HepG2 (cell line): ENCODE measurements around the gene INO80E. TPM values are rescaled to one million over a fixed set of nuclear protein-coding genes. Genes with fewer than 3 reads are reported as not detected.

Experiments
- ARID4A ChIP-seq: sonication (generic); formaldehyde crosslinking; IDR thresholded peaks from 2 replicates; pipeline ENCODE4 v1.5.0; 2020; ENCODE audit warnings: mild to moderate bottlenecking, missing genetic modification reagents, borderline replicate concordance
- ARID5B ChIP-seq: IDR thresholded peaks from 2 replicates; pipeline ENCODE4 v1.4.0; 2020; ENCODE audit warnings: mild to moderate bottlenecking, missing genetic modification reagents
- CHD4 ChIP-seq: fragments of 200-600 bp; sonication (generic); IDR thresholded peaks from 2 replicates; pipeline ENCODE4 v1.7.0; 2017; ENCODE audit warnings: mild to moderate bottlenecking, low read length, borderline replicate concordance
- FOXO1 ChIP-seq: sonication (generic); formaldehyde crosslinking; IDR thresholded peaks from 2 replicates; pipeline ENCODE4 v1.4.0; 2020; ENCODE audit warnings: missing genetic modification reagents
- HNF1B ChIP-seq: sonication (generic); formaldehyde crosslinking; IDR thresholded peaks from 2 replicates; pipeline ENCODE4 v1.5.1; 2020; ENCODE audit warnings: mild to moderate bottlenecking, moderate library complexity, missing genetic modification reagents
- IRF2 ChIP-seq: IDR thresholded peaks from 2 replicates; pipeline ENCODE4 v1.6.1; 2018; ENCODE audit warnings: missing genetic modification reagents, missing compliant biosample characterization
- IRF9 ChIP-seq: sonication (generic); formaldehyde crosslinking; IDR thresholded peaks from 2 replicates; pipeline ENCODE4 v1.8.0; 2022; ENCODE audit warnings: missing genetic modification reagents, mild to moderate bottlenecking, borderline replicate concordance
- NFE2L1 ChIP-seq: sonication (generic); formaldehyde crosslinking; IDR thresholded peaks from 2 replicates; pipeline ENCODE4 v1.4.0; 2020; ENCODE audit warnings: missing genetic modification reagents, mild to moderate bottlenecking, borderline replicate concordance
- PTBP1 ChIP-seq: fragments of 200-400 bp; formaldehyde crosslinking; IDR thresholded peaks from 2 replicates; pipeline ENCODE4 v1.6.1; 2018; ENCODE audit warnings: low read length, low read depth; ENCODE audit not compliant: poor library complexity, severe bottlenecking
- SALL2 ChIP-seq: sonication (generic); formaldehyde crosslinking; IDR thresholded peaks from 2 replicates; pipeline ENCODE4 v1.8.1; 2023; ENCODE audit warnings: mild to moderate bottlenecking, missing genetic modification reagents, inconsistent platforms
- ZBTB39 ChIP-seq: sonication (generic); formaldehyde crosslinking; IDR thresholded peaks from 2 replicates; pipeline ENCODE4 v1.5.0; 2020; ENCODE audit warnings: missing genetic modification reagents
- ZNF232 ChIP-seq: sonication (generic); formaldehyde crosslinking; IDR thresholded peaks from 2 replicates; pipeline ENCODE4 v1.4.0; 2020; ENCODE audit warnings: missing genetic modification reagents, borderline replicate concordance
- ZNF382 ChIP-seq: sonication (generic); formaldehyde crosslinking; IDR thresholded peaks from 2 replicates; pipeline ENCODE4 v1.5.0; 2020; ENCODE audit warnings: missing genetic modification reagents, mild to moderate bottlenecking, borderline replicate concordance
- ZNF879 ChIP-seq: sonication (generic); formaldehyde crosslinking; IDR thresholded peaks from 2 replicates; pipeline ENCODE4 v1.8.1; 2023; ENCODE audit warnings: missing genetic modification reagents
- polyA plus RNA-seq, 8 experiments: library from polyadenylated mRNA; depleted of rRNA in 3 of 8; stranded (reverse) in 7 of 8; unstranded in 1 of 8; fragments of >200 nt; fragmentation: Illumina TruSeq in 4 of 8; extraction: Trizol in 4 of 8; gene quantifications; 2 replicates each; pipeline versions ENCODE4 v1.2.1 to v1.2.3, GENCODE V29; 2011 to 2016; ENCODE audit warnings: low read depth in 4 of 8, missing spikeins in 1 of 8, mixed read lengths in 1 of 8; ENCODE audit not compliant: insufficient read depth in 1 of 8
- total RNA-seq, 5 experiments: library from RNA; depleted of rRNA; stranded (reverse); fragments of >200 nt; fragmentation: Illumina TruSeq; extraction: Trizol; gene quantifications; 2 replicates each; pipeline ENCODE4 v1.2.3, GENCODE V29; 2016; ENCODE audit warnings: low read depth in 1 of 5

INO80E gene
- total and polyA plus RNA-seq, 2 of the 13 experiments (the other 11 are each of a cell fraction or from before 2014, with no cell fraction given): 25.8 to 45.6 TPM

- no peak for TF ChIP-seq ZNF382
- TF ChIP-seq FOXO1: no peak; the same call in 1 of the 2 replicates
- no peak; the same call in 1 of the 2 replicates for TF ChIP-seq IRF9 (CRISPR knock-in tag)
- peak; percentile 89 for TF ChIP-seq HNF1B
- TF ChIP-seq ARID5B: peak; percentile 40; the same call in 1 of the 2 replicates
- TF ChIP-seq ARID4A (CRISPR knock-in tag): peak; percentile 94
- TF ChIP-seq ZBTB39 (CRISPR knock-in tag): no peak
- no peak for TF ChIP-seq NFE2L1
- no peak; the same call in 1 of the 2 replicates for TF ChIP-seq ZNF232 (CRISPR knock-in tag)
- TF ChIP-seq ZNF879 (CRISPR knock-in tag): peak; percentile 95
- TF ChIP-seq SALL2 (CRISPR knock-in tag): peak; percentile 92
- TF ChIP-seq IRF2 (CRISPR knock-in tag): peak; percentile 74
- TF ChIP-seq CHD4: no peak
- no peak for TF ChIP-seq PTBP1
Measured at GRCh38 chr16:29973384-29974246, 22.4 kb upstream of the INO80E start, which contains the start of gene TAOK2 (continued).
